Panc1 (cell line): ENCODE data around the gene BRD2. TPM values are rescaled to one million over a fixed set of nuclear protein-coding genes. Genes with fewer than 3 reads are reported as not detected.

Experiments
- ATAC-seq: fragments of 200-7000 bp; cut with Tn5 transposase; 2 replicates; pipeline ENCODE4 v1.9.1; 2020; ENCODE audit warnings: mild to moderate bottlenecking, moderate library complexity
- BruUV-seq: library from RNA; stranded (reverse); fragments of 400-500 nt; replicated peaks from 2 replicates; lab custom pipeline; 2021; lab: Mats Ljungman, UMichigan
- CTCF ChIA-PET: fragments of 300-600 bp; sonication (Branson Sonifier 250); formaldehyde crosslinking; loops from one replicate; lab custom pipeline; 2022; ENCODE audit warnings: antibody characterized with exemption; lab: Charles Lee
- POLR2A ChIA-PET: fragments of 300-600 bp; sonication (Branson Sonifier 250); formaldehyde crosslinking; loops from one replicate; lab custom pipeline; 2022; ENCODE audit warnings: antibody characterized with exemption; lab: Charles Lee
- DNase-seq: peaks from one replicate; pipeline ENCODE4 v3.0.0-alpha.2; 2010; ENCODE audit warnings: low read depth, low spot score
- H3K27ac ChIP-seq: 2 replicates; pipeline ENCODE4 v1.5.1; 2011; ENCODE audit warnings: mild to moderate bottlenecking, low read length, inconsistent platforms
- H3K27me3 ChIP-seq: fragments of 200-500 bp; sonication (Bioruptor generic); 2 replicates; pipeline ENCODE4 v1.6.0; 2014; ENCODE audit warnings: low read length, inconsistent platforms; ENCODE audit not compliant: control insufficient read depth, insufficient read depth
- H3K36me3 ChIP-seq: fragments of 200-500 bp; sonication (Bioruptor generic); 2 replicates; pipeline ENCODE4 v1.5.1; 2014; ENCODE audit warnings: inconsistent platforms, mild to moderate bottlenecking, low read length, moderate library complexity; ENCODE audit not compliant: control insufficient read depth, insufficient read depth
- H3K4me1 ChIP-seq: 2 replicates; pipeline ENCODE4 v1.5.1; 2011; ENCODE audit warnings: inconsistent platforms, mild to moderate bottlenecking, low read length, moderate library complexity; ENCODE audit not compliant: control insufficient read depth, insufficient read depth
- H3K4me3 ChIP-seq, 2 experiments: 2 replicates each; pipeline ENCODE4 v1.5.1; 2011 to 2012; ENCODE audit warnings: low read depth in 2 of 2, low read length in 2 of 2, mild to moderate bottlenecking in 2 of 2, inconsistent platforms in 1 of 2, moderate library complexity in 1 of 2
- H3K9me3 ChIP-seq: fragments of 200-500 bp; sonication (Bioruptor generic); 2 replicates; pipeline ENCODE4 v1.5.1; 2014; ENCODE audit warnings: low read depth, mild to moderate bottlenecking, inconsistent platforms, low read length, moderate library complexity; ENCODE audit not compliant: control insufficient read depth, insufficient read depth
- CTCF ChIP-seq: fragments of 450-650 bp; IDR thresholded peaks from 2 replicates; pipeline ENCODE4 v1.5.1; 2017; ENCODE audit warnings: mild to moderate bottlenecking
- POLR2AphosphoS5 ChIP-seq: IDR thresholded peaks from 2 replicates; pipeline ENCODE4 v1.6.1; 2012; ENCODE audit warnings: mild to moderate bottlenecking, low read depth, low read length, moderate library complexity
- REST ChIP-seq, 2 experiments: IDR thresholded peaks; 2 replicates each; pipeline ENCODE4 v1.6.1; 2011 to 2012; ENCODE audit warnings: low read depth in 2 of 2, control low read depth in 1 of 2, low read length in 1 of 2, mild to moderate bottlenecking in 1 of 2, moderate library complexity in 1 of 2; ENCODE audit not compliant: insufficient read depth in 1 of 2
- SIN3A ChIP-seq: IDR thresholded peaks from 2 replicates; pipeline ENCODE4 v1.6.1; 2012; ENCODE audit warnings: low read depth, mild to moderate bottlenecking, low read length, moderate library complexity, borderline replicate concordance; ENCODE audit not compliant: insufficient read depth
- TCF7L2 ChIP-seq: IDR thresholded peaks from 2 replicates; pipeline ENCODE4 v1.6.1; 2011; ENCODE audit warnings: mild to moderate bottlenecking, low read depth, low read length, inconsistent platforms
- in situ Hi-C: cut with HindIII; loops from 2 replicates; pipeline ENCODE4 v1.10.0; 2016; ENCODE audit warnings: low sequenced_read_pairs, low pct_unique_long_range_greater_than_20kb
- intact Hi-C: fragments of 100-400 bp; cut with micrococcal nuclease; formaldehyde crosslinking; loops from one replicate; pipeline ENCODE4 v1.10.0; 2022; ENCODE audit not compliant: unreplicated experiment
- total RNA-seq: library from RNA; stranded (reverse); gene quantifications from one replicate; pipeline ENCODE4 v1.2.1, GENCODE V29; 2021; ENCODE audit not compliant: unreplicated experiment

The BRD2 gene
- total RNA-seq, 1 experiment from 2014 or later = 209 TPM

GRCh38 chr6:32970413-32971241 lies 2.2 kb downstream of the BRD2 start:
- Histone ChIP-seq H3K27me3 (no peaks in the 10 kb centered on the region), H3K4me1 (peaks cover 19% of the 10 kb centered on the region), H3K36me3 (peaks cover 25% of the 10 kb centered on the region), H3K9me3 (no peaks in the 10 kb centered on the region), H3K4me3 (peak overlapping the region; percentile 88 to 100), H3K27ac (peak overlapping the region; percentile 100)
- CTCF ChIA-PET = interaction anchor here (1.0 to 2.3 kb wide), 2 partner anchors 14 to 17 kb away, joined by 3 to 12 read pairs; partner anchors contain the start of gene HLA-DMA
- TF ChIP-seq CTCF (no peak), SIN3A (0 out of 2 replicates have a peak, but pooled peaks have one; percentile 34), TCF7L2 (no peak), REST (IDR thresholded peaks at IDR 0.05; ENCODE audit: insufficient read depth in 1 of 2, low read depth in 2 of 2, low read length in 1 of 2) (no peak), POLR2AphosphoS5 (peak; percentile 42; the same call in 1 of the 2 replicates)
- BruUV-seq = no TSS peak
- intact Hi-C loops (no loop called here), in situ Hi-C loops (no loop called here)
- POLR2A ChIA-PET = interaction anchor here (0.6 to 2.4 kb wide), 4 partner anchors 10 to 1129 kb away, joined by 3 to 26 read pairs (median 4); no protein-coding TSS in a partner anchor
- ATAC-seq (peak; percentile 15), DNase-seq (no peak)

- POLR2A ChIA-PET = interaction anchor here (0.5 to 2.4 kb wide), 15 partner anchors 8 to 1219 kb away, joined by 3 to 26 read pairs (median 6); partner anchors contain the start of genes HLA-DMA and TAP2
These were observed 2.8 kb downstream of the BRD2 start for GRCh38 chr6:32971242-32971580.

More at GRCh38 chr6:32971242-32971580, 2.8 kb downstream of the BRD2 start:
- H3K4me1 ChIP-seq = peaks cover 24% of the 10 kb centered on the region
- H3K36me3 ChIP-seq = peaks cover 30% of the 10 kb centered on the region
- BruUV-seq = no TSS peak
- peak overlapping the region; percentile 88 to 100 for H3K4me3 ChIP-seq
- no peaks in the 10 kb centered on the region for H3K9me3 ChIP-seq
- in situ Hi-C loops (no loop called here), intact Hi-C loops (no loop called here)
- no peak for DNase-seq
- TF ChIP-seq POLR2AphosphoS5 (0 out of 2 replicates have a peak, but pooled peaks have one; percentile 17), TCF7L2 (no peak)
- no peaks in the 10 kb centered on the region for H3K27me3 ChIP-seq
- no peak for ATAC-seq
- CTCF ChIA-PET = interaction anchor here (0.5 to 2.3 kb wide), 4 partner anchors 14 to 1666 kb away, joined by 3 to 12 read pairs (median 6); partner anchors contain the start of gene HLA-DMA
- peak overlapping the region; percentile 100 for H3K27ac ChIP-seq
